ENCODE data around the gene RAC2.

- TF ChIP-seq, protein P1, sequence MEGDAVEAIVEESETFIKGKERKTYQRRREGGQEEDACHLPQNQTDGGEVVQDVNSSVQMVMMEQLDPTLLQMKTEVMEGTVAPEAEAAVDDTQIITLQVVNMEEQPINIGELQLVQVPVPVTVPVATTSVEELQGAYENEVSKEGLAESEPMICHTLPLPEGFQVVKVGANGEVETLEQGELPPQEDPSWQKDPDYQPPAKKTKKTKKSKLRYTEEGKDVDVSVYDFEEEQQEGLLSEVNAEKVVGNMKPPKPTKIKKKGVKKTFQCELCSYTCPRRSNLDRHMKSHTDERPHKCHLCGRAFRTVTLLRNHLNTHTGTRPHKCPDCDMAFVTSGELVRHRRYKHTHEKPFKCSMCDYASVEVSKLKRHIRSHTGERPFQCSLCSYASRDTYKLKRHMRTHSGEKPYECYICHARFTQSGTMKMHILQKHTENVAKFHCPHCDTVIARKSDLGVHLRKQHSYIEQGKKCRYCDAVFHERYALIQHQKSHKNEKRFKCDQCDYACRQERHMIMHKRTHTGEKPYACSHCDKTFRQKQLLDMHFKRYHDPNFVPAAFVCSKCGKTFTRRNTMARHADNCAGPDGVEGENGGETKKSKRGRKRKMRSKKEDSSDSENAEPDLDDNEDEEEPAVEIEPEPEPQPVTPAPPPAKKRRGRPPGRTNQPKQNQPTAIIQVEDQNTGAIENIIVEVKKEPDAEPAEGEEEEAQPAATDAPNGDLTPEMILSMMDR (conservative IDR thresholded peaks at IDR 0.05): no peak
- no peak for TF ChIP-seq ZFX (IDR thresholded peaks at IDR 0.05)
These were observed 45.2 kb upstream of the RAC2 start for GRCh38 chr22:37289156-37289735.

Measured in C4-2B (cell line).